Measurements from ENCODE around the gene ZNF592.

DNA sequence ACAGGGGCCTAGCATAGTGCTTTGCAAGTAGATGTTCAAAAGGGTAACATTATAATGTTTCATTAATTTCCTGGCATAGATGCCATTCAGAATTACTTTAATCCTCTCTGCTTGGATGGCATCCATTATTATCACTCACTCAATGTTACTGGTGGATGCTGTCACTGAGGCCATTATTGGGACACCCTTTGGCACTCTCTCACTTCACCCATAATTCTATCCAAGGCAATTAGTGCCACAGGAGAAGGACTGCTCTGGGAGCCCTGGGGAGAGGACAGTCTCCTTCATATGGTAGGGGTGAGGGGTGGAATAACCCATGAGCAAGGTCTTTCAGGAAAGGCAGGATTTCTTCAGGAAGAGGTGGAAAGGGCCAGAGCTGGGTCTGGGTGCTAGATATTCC is 107.4 kb downstream of the ZNF592 start:
- TF ChIP-seq, protein P1, sequence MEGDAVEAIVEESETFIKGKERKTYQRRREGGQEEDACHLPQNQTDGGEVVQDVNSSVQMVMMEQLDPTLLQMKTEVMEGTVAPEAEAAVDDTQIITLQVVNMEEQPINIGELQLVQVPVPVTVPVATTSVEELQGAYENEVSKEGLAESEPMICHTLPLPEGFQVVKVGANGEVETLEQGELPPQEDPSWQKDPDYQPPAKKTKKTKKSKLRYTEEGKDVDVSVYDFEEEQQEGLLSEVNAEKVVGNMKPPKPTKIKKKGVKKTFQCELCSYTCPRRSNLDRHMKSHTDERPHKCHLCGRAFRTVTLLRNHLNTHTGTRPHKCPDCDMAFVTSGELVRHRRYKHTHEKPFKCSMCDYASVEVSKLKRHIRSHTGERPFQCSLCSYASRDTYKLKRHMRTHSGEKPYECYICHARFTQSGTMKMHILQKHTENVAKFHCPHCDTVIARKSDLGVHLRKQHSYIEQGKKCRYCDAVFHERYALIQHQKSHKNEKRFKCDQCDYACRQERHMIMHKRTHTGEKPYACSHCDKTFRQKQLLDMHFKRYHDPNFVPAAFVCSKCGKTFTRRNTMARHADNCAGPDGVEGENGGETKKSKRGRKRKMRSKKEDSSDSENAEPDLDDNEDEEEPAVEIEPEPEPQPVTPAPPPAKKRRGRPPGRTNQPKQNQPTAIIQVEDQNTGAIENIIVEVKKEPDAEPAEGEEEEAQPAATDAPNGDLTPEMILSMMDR (IDR thresholded peaks at IDR 0.05; ENCODE audit: poor library complexity, severe bottlenecking) = no peak
- no peak for TF ChIP-seq TAF1 (IDR thresholded peaks at IDR 0.05; ENCODE audit: low read depth)
- no peak for TF ChIP-seq RAD21 (conservative IDR thresholded peaks at IDR 0.05)
- no peak for TF ChIP-seq MXI1 (conservative IDR thresholded peaks at IDR 0.05; ENCODE audit: poor library complexity, severe bottlenecking)
- TF ChIP-seq EP300 (conservative IDR thresholded peaks at IDR 0.05; ENCODE audit: poor library complexity, severe bottlenecking) = no peak
- TF ChIP-seq SMC3 (conservative IDR thresholded peaks at IDR 0.05; ENCODE audit: poor library complexity) = no peak
- no peak for TF ChIP-seq POLR2AphosphoS5 (IDR thresholded peaks at IDR 0.05)
